Gastroesophageal sphincter (tissue), 4 donors: ENCODE results near the gene SIMC1. TPM values are rescaled to one million over a fixed set of nuclear protein-coding genes. Genes with fewer than 3 reads are reported as not detected.
A peak's percentile ranks its signal among the peaks of the same experiment; 100 is the strongest.
"Not testable (repeated sequence)": the region's sequence is repeated elsewhere in the genome, so short reads cannot be mapped to it uniquely, and the experiment has no call there.

Experiments
- ATAC-seq: fragments of 150-250 bp; one replicate; pipeline ENCODE4 v1.9.1; 2016; ENCODE audit warnings: mild to moderate bottlenecking, moderate library complexity
- H3K27ac ChIP-seq, 4 donors: fragments of 200-600 bp; sonication (generic) in 3 of 4; 1 replicate in 3 of 4; 2 replicates in 1 of 4; pipeline ENCODE4 v1.5.1; 2016 to 2019
- H3K27me3 ChIP-seq: fragments of 200-600 bp; sonication (generic); one replicate; pipeline ENCODE4 v1.5.1; 2019
- H3K36me3 ChIP-seq, 2 donors: fragments of 200-600 bp; sonication (generic); one replicate each; pipeline ENCODE4 v1.5.1; 2019; ENCODE audit warnings: control low read depth in 1 of 2
- H3K4me1 ChIP-seq, 3 donors: fragments of 200-600 bp; sonication (generic); 1 replicate in 2 of 3; 2 replicates in 1 of 3; pipeline ENCODE4 v1.5.1; 2016 to 2019; ENCODE audit warnings: control low read depth in 2 of 3
- H3K4me3 ChIP-seq, 2 donors: fragments of 200-600 bp; sonication (generic); one replicate each; pipeline ENCODE4 v1.5.1; 2019; ENCODE audit warnings: mild to moderate bottlenecking in 1 of 2, moderate library complexity in 1 of 2
- H3K9me3 ChIP-seq, 3 donors: fragments of 200-600 bp; sonication (generic); one replicate each; pipeline ENCODE4 v1.5.1; 2017 to 2019; ENCODE audit warnings: control low read depth in 2 of 3
- whole genome bisulfite sequencing, 2 donors: methylation state at CpG; one replicate each; pipeline ENCODE4 v1.1.5; 2018; ENCODE audit warnings: low coverage in 1 of 2; 5-methylcytosine and 5-hydroxymethylcytosine counted together
- total RNA-seq, 4 donors: library from RNA; depleted of rRNA; stranded (reverse); fragments of >200 nt; gene quantifications; one replicate each; pipeline ENCODE4 v1.1.0, GENCODE V29; 2016

The SIMC1 gene
- total RNA-seq, 4 donors from 2014 or later, result 11.2 to 84.5 (median 32.7) TPM

DNA sequence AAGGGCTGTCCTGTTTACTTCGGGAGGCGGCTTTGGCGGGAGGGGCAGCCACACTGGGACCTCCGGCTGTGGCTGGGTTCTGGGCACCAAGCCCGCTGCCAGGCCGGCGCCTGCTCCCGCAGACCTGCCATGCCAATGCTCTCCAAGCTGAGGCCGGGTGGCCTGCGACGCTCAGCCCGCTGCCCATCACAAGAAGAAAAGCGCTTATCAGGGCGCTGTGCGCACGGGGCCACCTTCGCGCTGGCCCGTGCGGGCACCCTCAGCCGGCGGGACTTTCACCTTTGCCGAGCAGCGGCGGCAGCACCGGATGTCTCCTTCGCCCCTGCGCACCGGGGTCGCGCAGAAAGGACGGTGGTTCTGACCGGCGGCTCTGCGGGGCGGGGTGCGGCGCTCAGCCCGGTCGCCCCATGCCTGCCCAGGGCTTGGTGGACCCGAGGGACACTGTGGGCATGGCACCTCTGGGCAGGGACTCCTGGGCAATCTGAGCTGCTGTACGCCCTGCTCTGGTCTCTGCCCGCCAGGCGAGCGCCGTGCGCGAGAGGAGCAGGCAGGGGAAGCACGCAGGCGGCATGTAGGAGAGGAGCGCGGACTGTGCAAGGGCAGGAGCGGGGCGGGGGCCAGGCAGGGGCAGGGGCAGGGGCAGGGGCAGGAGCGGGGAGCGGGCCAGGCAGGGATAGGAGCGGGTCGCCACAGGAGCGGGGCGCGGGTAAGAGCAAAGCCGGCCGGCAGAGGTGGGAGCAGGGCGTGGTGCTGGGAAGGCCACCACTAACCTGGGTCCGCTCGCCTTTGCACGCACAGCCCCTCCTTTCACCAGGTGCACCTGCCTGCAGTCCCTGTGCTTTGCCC lies 43.8 kb upstream of the SIMC1 start:
- not testable (repeated sequence) for H3K9me3 ChIP-seq, H3K36me3 ChIP-seq, H3K27ac ChIP-seq
- H3K4me1 ChIP-seq, result peaks cover 0 to 13% (median 0%) of the 10 kb centered on the region in 3 donors
- WGBS, 2 donors, result no CpG with 5 or more reads among the region's 67 CpGs
- peak overlapping the region in 1 of 2 donors; percentile 38 for H3K4me3 ChIP-seq
- H3K27me3 ChIP-seq, result peaks cover 68% of the 10 kb centered on the region
- ATAC-seq, result peak; percentile 34

DNA sequence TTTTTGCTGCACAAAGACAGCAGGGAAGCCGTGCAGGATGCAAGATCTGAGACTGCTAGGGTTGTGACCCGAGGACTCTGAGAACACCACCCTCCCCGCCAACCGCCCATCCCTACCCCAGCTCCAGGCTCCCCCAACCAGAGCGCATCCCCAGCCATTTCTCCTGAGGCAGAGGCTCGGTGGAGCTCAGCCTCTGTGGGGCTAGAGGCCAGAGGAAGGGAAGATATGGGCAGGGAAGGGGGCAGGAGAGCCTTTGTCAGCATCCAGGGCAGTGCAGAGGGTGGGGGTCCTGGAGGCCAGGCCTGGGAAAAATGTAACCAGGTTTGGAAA lies 43.2 kb upstream of the SIMC1 start:
- not testable (repeated sequence) for ATAC-seq, H3K9me3 ChIP-seq, H3K36me3 ChIP-seq, H3K4me3 ChIP-seq, H3K27ac ChIP-seq
- no CpG with 5 or more reads among the region's 6 CpGs for WGBS, 2 donors
- H3K27me3 ChIP-seq, result peaks cover 70% of the 10 kb centered on the region
- peaks cover 0 to 14% (median 0%) of the 10 kb centered on the region in 3 donors for H3K4me1 ChIP-seq

DNA sequence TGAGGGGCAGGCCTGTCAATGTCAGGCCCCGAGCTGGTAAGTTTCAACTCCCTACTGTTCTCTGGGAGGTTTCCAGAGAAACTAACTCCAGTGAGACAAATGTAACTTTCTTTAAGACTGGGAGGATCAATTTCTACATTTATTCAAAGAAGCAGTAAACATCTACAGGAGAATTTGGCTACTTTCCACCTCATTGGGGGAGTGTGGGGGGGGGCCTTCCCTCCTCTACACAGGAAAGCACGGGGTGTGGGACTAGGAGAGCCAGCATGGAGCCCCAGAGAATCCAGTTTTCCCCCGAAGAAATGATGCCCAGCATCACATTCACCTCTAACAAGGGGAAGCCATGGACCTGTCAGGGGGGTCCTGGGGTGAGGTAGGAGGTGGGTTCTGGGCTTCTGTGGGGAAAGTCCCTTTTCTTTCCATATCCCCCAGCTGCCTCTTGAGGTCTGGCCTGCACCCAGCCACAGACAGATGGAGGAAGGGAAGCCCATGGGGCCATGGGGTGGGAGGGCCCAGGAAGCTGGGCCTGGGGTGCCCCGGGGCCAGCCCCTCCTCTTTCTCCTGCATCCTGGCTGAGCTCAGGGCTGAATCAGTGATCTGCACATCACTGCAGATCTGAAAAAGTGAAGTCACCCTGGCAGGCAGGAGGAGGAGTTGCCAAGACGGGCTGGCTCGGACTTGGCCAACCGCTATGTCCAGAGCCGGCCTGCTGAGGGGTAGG lies 42.6 kb upstream of the SIMC1 start:
- ATAC-seq, H3K9me3 ChIP-seq, H3K36me3 ChIP-seq, H3K27ac ChIP-seq, H3K4me3 ChIP-seq: not testable (repeated sequence)
- H3K27me3 ChIP-seq, result peaks cover 74% of the 10 kb centered on the region
- 0 to 14% methylated on average over 1 to 2 of the region's 8 CpGs for WGBS, 2 donors
- peaks cover 0 to 14% (median 0%) of the 10 kb centered on the region in 3 donors for H3K4me1 ChIP-seq

DNA sequence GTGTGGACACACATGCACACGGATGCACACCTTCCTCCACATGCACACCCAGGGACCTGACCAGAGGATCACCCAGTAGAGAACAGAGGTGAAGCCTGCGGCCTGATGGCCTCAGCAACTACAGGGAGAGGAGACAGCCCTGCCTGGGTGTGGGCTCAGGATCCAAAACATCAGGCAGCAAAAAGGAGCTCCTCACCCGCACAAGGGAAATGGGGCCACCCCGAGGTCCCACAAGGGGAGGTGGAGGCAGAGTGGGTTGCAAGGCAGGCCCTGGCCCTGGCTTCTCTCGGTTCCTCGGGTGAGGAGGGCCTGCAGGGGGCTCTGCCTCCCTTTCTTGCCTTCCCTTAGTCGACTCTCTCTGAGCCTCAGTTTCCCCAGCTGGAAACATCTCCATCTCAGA lies 41.4 kb upstream of the SIMC1 start:
- H3K27ac ChIP-seq, H3K36me3 ChIP-seq, H3K9me3 ChIP-seq, ATAC-seq, H3K4me3 ChIP-seq: not testable (repeated sequence)
- Histone ChIP-seq H3K27me3 (peaks cover 66% of the 10 kb centered on the region), H3K4me1 (peaks cover 0 to 14% (median 0%) of the 10 kb centered on the region in 3 donors)
- WGBS, 2 donors, result 65 to 70% methylated on average over 2 to 5 of the region's 7 CpGs

DNA sequence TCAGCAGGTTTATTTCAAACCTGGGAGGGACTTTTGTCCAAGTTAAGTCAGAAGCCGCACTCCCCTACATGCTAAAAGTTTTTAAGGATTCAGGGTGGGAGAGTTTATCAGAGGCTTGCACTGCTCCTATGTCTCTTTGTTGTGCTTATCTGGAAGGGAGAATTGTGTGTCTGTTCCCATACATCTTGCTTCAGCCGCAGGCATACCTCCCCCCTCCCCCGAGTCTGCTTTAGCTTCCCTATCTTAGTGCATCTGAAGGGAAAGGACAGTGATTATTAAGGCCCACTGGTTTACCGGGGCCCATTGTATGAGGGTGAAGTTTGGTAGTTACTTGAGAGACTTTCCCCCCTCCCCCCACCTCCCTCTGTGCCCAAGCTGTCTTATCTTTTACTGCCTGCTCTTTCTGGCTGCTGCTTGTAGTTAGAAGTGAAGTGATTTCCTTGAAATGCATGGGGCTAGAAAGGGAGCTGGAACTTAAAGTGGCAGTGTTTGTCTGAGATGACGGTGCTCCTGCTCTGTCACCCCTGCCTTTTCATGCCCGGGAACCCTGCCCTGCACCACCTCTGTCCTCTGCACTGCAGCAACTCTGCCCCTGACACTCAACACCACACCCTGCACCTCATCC lies 40.9 kb upstream of the SIMC1 start:
- Histone ChIP-seq H3K4me1 (peaks cover 0 to 14% (median 0%) of the 10 kb centered on the region in 3 donors), H3K27me3 (peaks cover 61% of the 10 kb centered on the region)
- not testable (repeated sequence) for H3K9me3 ChIP-seq, H3K27ac ChIP-seq, H3K36me3 ChIP-seq, ATAC-seq, H3K4me3 ChIP-seq
- WGBS, 2 donors, result 32 to 100% methylated on average over 1 to 5 of the region's 6 CpGs

DNA sequence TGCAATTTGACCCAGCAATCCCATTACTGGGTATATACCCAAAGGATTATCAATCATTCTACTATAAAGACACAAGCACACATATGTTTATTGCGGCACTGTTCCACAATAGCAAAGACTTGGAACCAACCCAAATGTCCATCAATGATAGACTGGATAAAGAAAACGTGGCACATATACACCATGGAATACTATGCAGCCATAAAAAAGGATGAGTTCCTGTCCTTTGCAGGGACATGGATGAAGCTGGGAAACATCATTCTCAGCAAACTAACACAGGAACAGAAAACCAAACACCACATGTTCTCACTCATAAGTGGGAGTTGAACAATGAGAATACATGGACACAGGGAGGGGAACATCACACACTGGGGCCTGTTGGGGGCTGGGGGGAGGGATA lies 39.9 kb upstream of the SIMC1 start:
- H3K4me1 ChIP-seq, result peaks cover 0 to 14% (median 0%) of the 10 kb centered on the region in 3 donors
- H3K27me3 ChIP-seq, result peaks cover 55% of the 10 kb centered on the region
- not testable (repeated sequence) for H3K9me3 ChIP-seq, H3K36me3 ChIP-seq, ATAC-seq, H3K4me3 ChIP-seq, H3K27ac ChIP-seq
- WGBS, 2 donors, result 71% methylated on average over 1 of the region's 2 CpGs; no CpG with 5 or more reads in 1 of the 2 donors

DNA sequence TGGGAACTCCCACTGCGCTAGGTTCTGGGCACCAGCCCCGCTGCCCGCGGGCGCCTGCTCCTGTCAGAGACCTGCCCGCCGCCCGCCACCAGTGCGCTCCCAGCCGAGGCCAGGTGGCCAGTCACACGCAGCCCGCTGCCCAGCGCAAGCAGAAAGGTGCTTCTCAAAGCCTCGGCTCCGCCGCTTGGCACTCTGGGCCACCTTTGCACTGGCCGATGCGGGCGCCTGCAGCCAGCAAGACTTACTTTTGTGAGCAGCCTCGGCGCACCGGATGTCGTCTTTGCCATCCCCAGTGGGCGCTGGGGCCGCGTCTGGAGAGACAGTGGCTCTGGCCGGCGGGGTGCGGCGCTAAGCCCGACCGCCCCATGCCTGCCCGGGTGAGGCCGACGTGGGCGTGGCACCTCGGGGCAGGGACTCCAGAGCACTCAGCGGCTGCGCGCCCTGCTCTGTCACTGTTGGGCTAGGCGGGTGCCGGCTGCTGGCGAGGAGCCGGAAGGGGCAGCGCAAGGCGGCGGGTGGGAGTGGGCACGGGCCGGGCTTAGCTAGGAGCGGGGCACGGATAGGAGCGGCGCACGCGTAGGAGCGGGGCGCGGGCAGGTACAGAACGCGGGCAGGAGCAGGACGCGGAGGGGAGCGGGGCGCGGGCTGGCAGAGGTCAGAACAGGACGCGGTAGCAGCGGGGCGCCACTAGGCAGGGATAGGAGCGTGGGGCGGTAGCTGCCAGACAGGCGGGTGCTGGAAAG lies 39.1 kb upstream of the SIMC1 start:
- peak; percentile 35 for ATAC-seq
- Histone ChIP-seq H3K4me1 (peaks cover 0 to 12% (median 0%) of the 10 kb centered on the region in 3 donors), H3K4me3 (peak overlapping the region; percentile 23 to 45), H3K27me3 (peaks cover 46% of the 10 kb centered on the region)
- H3K27ac ChIP-seq, H3K9me3 ChIP-seq, H3K36me3 ChIP-seq: not testable (repeated sequence)
- no CpG with 5 or more reads among the region's 72 CpGs for WGBS, 2 donors

DNA sequence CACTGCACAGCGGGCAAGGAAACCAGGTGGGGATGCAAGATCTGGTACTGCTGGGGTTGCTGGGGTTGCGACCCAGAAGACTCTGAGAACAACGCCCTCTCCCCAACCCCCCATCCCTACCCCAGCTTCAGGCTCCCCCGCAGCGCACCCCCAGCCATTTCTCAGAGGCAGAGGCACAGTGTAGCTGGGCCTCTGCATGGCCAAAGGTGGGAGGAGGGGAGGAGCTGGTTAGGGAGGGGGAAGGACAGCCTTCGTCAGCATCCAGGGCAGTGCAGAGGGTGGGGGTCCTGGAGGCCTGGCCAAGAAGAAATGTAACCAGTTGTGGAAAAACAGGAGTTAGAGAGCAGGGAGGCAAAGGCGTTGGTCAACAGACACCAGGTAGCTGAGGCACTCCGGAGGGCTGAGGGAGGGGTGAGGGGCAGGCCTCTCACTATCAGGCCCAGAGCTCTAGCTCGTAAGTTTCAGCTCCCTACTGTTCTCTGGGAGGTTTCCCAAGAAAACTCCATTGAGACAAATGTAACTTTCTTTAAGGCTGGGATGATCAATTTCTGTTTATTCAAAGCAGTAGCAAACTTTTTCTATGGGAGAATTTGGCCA lies 38.3 kb upstream of the SIMC1 start:
- ATAC-seq, result not testable (repeated sequence)
- 24 to 26% methylated on average over 2 to 3 of the region's 9 CpGs for WGBS, 2 donors

More for the DNA sequence above, 38.3 kb upstream of the SIMC1 start:
- Histone ChIP-seq H3K4me3 (peak overlapping the region in 1 of 2 donors; percentile 45), H3K27me3 (peaks cover 42% of the 10 kb centered on the region)
- H3K4me1 ChIP-seq, H3K36me3 ChIP-seq, H3K9me3 ChIP-seq, H3K27ac ChIP-seq: not testable (repeated sequence)
